GM18517 (cell line): ENCODE results near the gene BABAM2.

Experiments used
- ATAC-seq: cut with Tn5 transposase; IDR thresholded peaks from one replicate; pipeline ENCODE4 v1.9.1; 2021; ENCODE audit warnings: mild to moderate bottlenecking, moderate library complexity; ENCODE audit not compliant: unreplicated experiment

Gene BABAM2

GRCh38 chr2:28336982-28337627, 446.6 kb downstream of the BABAM2 start:
- ATAC-seq = no peak

GRCh38 chr2:28338046-28338817, 447.7 kb downstream of the BABAM2 start:
- no peak for ATAC-seq

GRCh38 chr2:28338831-28339321, 448.3 kb downstream of the BABAM2 start:
- ATAC-seq = no peak

GRCh38 chr2:28339516-28340175, 449.1 kb downstream of the BABAM2 start:
- ATAC-seq = no peak

GRCh38 chr2:28340312-28341202, 450.0 kb downstream of the BABAM2 start:
- no peak for ATAC-seq

- ATAC-seq = no peak
Measured at GRCh38 chr2:28341208-28341891, 450.8 kb downstream of the BABAM2 start.

GRCh38 chr2:28342081-28342967, 451.8 kb downstream of the BABAM2 start:
- no peak for ATAC-seq

- ATAC-seq = no peak
Measured at GRCh38 chr2:28343184-28343942, 452.8 kb downstream of the BABAM2 start.

- ATAC-seq = no peak
Measured at GRCh38 chr2:28343971-28344715, 453.6 kb downstream of the BABAM2 start.

- ATAC-seq = no peak
Measured at GRCh38 chr2:28344756-28345373, 454.3 kb downstream of the BABAM2 start.

GRCh38 chr2:28345619-28346018, 455.1 kb downstream of the BABAM2 start:
- ATAC-seq = no peak

- no peak for ATAC-seq
Measured at GRCh38 chr2:28346587-28346986, 456.1 kb downstream of the BABAM2 start.

GRCh38 chr2:28347193-28347592, 456.7 kb downstream of the BABAM2 start:
- ATAC-seq = no peak

- ATAC-seq = no peak
Measured at GRCh38 chr2:28347596-28347995, 457.1 kb downstream of the BABAM2 start.

- ATAC-seq = no peak
Measured at GRCh38 chr2:28348149-28348567, 457.6 kb downstream of the BABAM2 start.

- ATAC-seq = no peak
Measured at GRCh38 chr2:28348921-28349320, 458.4 kb downstream of the BABAM2 start.

- no peak for ATAC-seq
Measured at GRCh38 chr2:28349546-28350165, 459.1 kb downstream of the BABAM2 start.
